Measurements from ENCODE around the gene TCF7L2. TPM values are rescaled to one million over a fixed set of nuclear protein-coding genes. Genes with fewer than 3 reads are reported as not detected.

TCF7L2 gene
- total RNA-seq, 2 donors from 2014 or later, result 3.2 to 6.1 TPM

- ATAC-seq (replicated peaks in 1 of 2) (no peak), DNase-seq (no peak)
- no peak overlapping the region for H3K27ac Mint-ChIP-seq
- H3K4me3 Mint-ChIP-seq, result no peak overlapping the region
- no peaks in the 10 kb centered on the region for H3K27me3 Mint-ChIP-seq (ENCODE audit: low read depth)
- H3K36me3 Mint-ChIP-seq (ENCODE audit: insufficient read depth in 2 of 2), result no peaks in the 10 kb centered on the region
- H3K9me3 Mint-ChIP-seq, result peaks cover 0 to 2% of the 10 kb centered on the region in 2 donors
- no peaks in the 10 kb centered on the region for H3K4me1 Mint-ChIP-seq (ENCODE audit: low read depth)
Observed at GRCh38 chr10:113088194-113088593, 138.1 kb downstream of the TCF7L2 start.

GRCh38 chr10:113089551-113089950 is 139.5 kb downstream of the TCF7L2 start:
- H3K36me3 Mint-ChIP-seq (ENCODE audit: insufficient read depth in 2 of 2), result no peaks in the 10 kb centered on the region
- peaks cover 12% of the 10 kb centered on the region for H3K4me1 Mint-ChIP-seq (ENCODE audit: low read depth)
- no peak overlapping the region for H3K27ac Mint-ChIP-seq
- DNase-seq (no peak), ATAC-seq (replicated peaks in 1 of 2) (no peak)
- no peak overlapping the region for H3K4me3 Mint-ChIP-seq
- no peaks in the 10 kb centered on the region for H3K27me3 Mint-ChIP-seq (ENCODE audit: low read depth)
- peaks cover 0 to 2% of the 10 kb centered on the region in 2 donors for H3K9me3 Mint-ChIP-seq

GRCh38 chr10:113091920-113092319 is 141.9 kb downstream of the TCF7L2 start:
- Mint-ChIP-seq H3K27ac (no peak overlapping the region), H3K9me3 (peaks cover 0 to 2% of the 10 kb centered on the region in 2 donors), H3K36me3 (ENCODE audit: insufficient read depth in 2 of 2) (no peaks in the 10 kb centered on the region), H3K27me3 (ENCODE audit: low read depth) (no peaks in the 10 kb centered on the region), H3K4me3 (no peak overlapping the region), H3K4me1 (ENCODE audit: low read depth) (peaks cover 15% of the 10 kb centered on the region)
- ATAC-seq (replicated peaks in 1 of 2) (no peak), DNase-seq (no peak)

GRCh38 chr10:113093188-113094113 is 143.4 kb downstream of the TCF7L2 start:
- DNase-seq (no peak), ATAC-seq (replicated peaks in 1 of 2) (peak in 1 of 2 donors; percentile 51)
- H3K27ac Mint-ChIP-seq, result peak overlapping the region; percentile 19
- no peaks in the 10 kb centered on the region for H3K27me3 Mint-ChIP-seq (ENCODE audit: low read depth)
- peaks cover 0 to under 1% of the 10 kb centered on the region in 2 donors for H3K9me3 Mint-ChIP-seq
- no peaks in the 10 kb centered on the region for H3K36me3 Mint-ChIP-seq (ENCODE audit: insufficient read depth in 2 of 2)
- H3K4me1 Mint-ChIP-seq (ENCODE audit: low read depth), result peaks cover 15% of the 10 kb centered on the region
- H3K4me3 Mint-ChIP-seq, result peak overlapping the region in 1 of 2 donors; percentile 52

GRCh38 chr10:113094114-113094486 is 144.1 kb downstream of the TCF7L2 start:
- peak; percentile 32 to 54 for ATAC-seq (replicated peaks in 1 of 2)
- no peak overlapping the region for H3K27ac Mint-ChIP-seq
- H3K4me1 Mint-ChIP-seq (ENCODE audit: low read depth), result peaks cover 15% of the 10 kb centered on the region
- no peaks in the 10 kb centered on the region for H3K9me3 Mint-ChIP-seq
- peak overlapping the region in 1 of 2 donors; percentile 52 for H3K4me3 Mint-ChIP-seq
- no peaks in the 10 kb centered on the region for H3K27me3 Mint-ChIP-seq (ENCODE audit: low read depth)
- H3K36me3 Mint-ChIP-seq (ENCODE audit: insufficient read depth in 2 of 2), result no peaks in the 10 kb centered on the region
- no peak for DNase-seq

- Mint-ChIP-seq H3K27ac (no peak overlapping the region), H3K36me3 (ENCODE audit: insufficient read depth in 2 of 2) (no peaks in the 10 kb centered on the region), H3K9me3 (no peaks in the 10 kb centered on the region), H3K27me3 (ENCODE audit: low read depth) (no peaks in the 10 kb centered on the region), H3K4me1 (ENCODE audit: low read depth) (peaks cover 15% of the 10 kb centered on the region), H3K4me3 (no peak overlapping the region)
- no peak for ATAC-seq (replicated peaks in 1 of 2)
- DNase-seq, result no peak
Observed at GRCh38 chr10:113095419-113096127, 145.5 kb downstream of the TCF7L2 start.

- Mint-ChIP-seq H3K4me1 (ENCODE audit: low read depth) (peaks cover 15% of the 10 kb centered on the region), H3K4me3 (no peak overlapping the region), H3K27me3 (ENCODE audit: low read depth) (no peaks in the 10 kb centered on the region), H3K27ac (no peak overlapping the region), H3K36me3 (ENCODE audit: insufficient read depth in 2 of 2) (no peaks in the 10 kb centered on the region), H3K9me3 (no peaks in the 10 kb centered on the region)
- DNase-seq (no peak), ATAC-seq (replicated peaks in 1 of 2) (no peak)
Observed at GRCh38 chr10:113096128-113096996, 146.3 kb downstream of the TCF7L2 start.

GRCh38 chr10:113097036-113097435 is 147.0 kb downstream of the TCF7L2 start:
- H3K4me3 Mint-ChIP-seq, result no peak overlapping the region
- no peak for DNase-seq
- H3K36me3 Mint-ChIP-seq (ENCODE audit: insufficient read depth in 2 of 2), result no peaks in the 10 kb centered on the region

GRCh38 chr10:113099431-113100183 is 149.6 kb downstream of the TCF7L2 start:
- no peak for DNase-seq
- Mint-ChIP-seq H3K27ac (no peak overlapping the region), H3K4me3 (no peak overlapping the region), H3K36me3 (ENCODE audit: insufficient read depth in 2 of 2) (no peaks in the 10 kb centered on the region), H3K27me3 (ENCODE audit: low read depth) (no peaks in the 10 kb centered on the region), H3K9me3 (no peaks in the 10 kb centered on the region), H3K4me1 (ENCODE audit: low read depth) (peaks cover 2% of the 10 kb centered on the region)
- no peak for ATAC-seq (replicated peaks in 1 of 2)

More at GRCh38 chr10:113097036-113097435, 147.0 kb downstream of the TCF7L2 start:
- ATAC-seq (replicated peaks in 1 of 2), result no peak
- H3K27ac Mint-ChIP-seq, result no peak overlapping the region
- no peaks in the 10 kb centered on the region for H3K9me3 Mint-ChIP-seq
- H3K27me3 Mint-ChIP-seq (ENCODE audit: low read depth), result no peaks in the 10 kb centered on the region
- H3K4me1 Mint-ChIP-seq (ENCODE audit: low read depth), result peaks cover 15% of the 10 kb centered on the region

- DNase-seq, result no peak
- no peak overlapping the region for H3K27ac Mint-ChIP-seq
- no peak for ATAC-seq (replicated peaks in 1 of 2)
- no peaks in the 10 kb centered on the region for H3K4me1 Mint-ChIP-seq (ENCODE audit: low read depth)
- no peak overlapping the region for H3K4me3 Mint-ChIP-seq
- H3K36me3 Mint-ChIP-seq (ENCODE audit: insufficient read depth in 2 of 2), result no peaks in the 10 kb centered on the region
- H3K27me3 Mint-ChIP-seq (ENCODE audit: low read depth), result peaks cover under 1% of the 10 kb centered on the region
- no peaks in the 10 kb centered on the region for H3K9me3 Mint-ChIP-seq
Observed at GRCh38 chr10:113100281-113100680, 150.2 kb downstream of the TCF7L2 start.

GRCh38 chr10:113103131-113103840 is 153.2 kb downstream of the TCF7L2 start:
- no peak for ATAC-seq (replicated peaks in 1 of 2)
- H3K36me3 Mint-ChIP-seq (ENCODE audit: insufficient read depth in 2 of 2), result no peaks in the 10 kb centered on the region
- H3K4me3 Mint-ChIP-seq, result no peak overlapping the region
- H3K27me3 Mint-ChIP-seq (ENCODE audit: low read depth), result peaks cover 6% of the 10 kb centered on the region
- H3K9me3 Mint-ChIP-seq, result no peaks in the 10 kb centered on the region
- no peak overlapping the region for H3K27ac Mint-ChIP-seq
- H3K4me1 Mint-ChIP-seq (ENCODE audit: low read depth), result no peaks in the 10 kb centered on the region
- no peak for DNase-seq

GRCh38 chr10:113104047-113104446 is 154.0 kb downstream of the TCF7L2 start:
- ATAC-seq (replicated peaks in 1 of 2) (no peak), DNase-seq (no peak)
- Mint-ChIP-seq H3K27ac (no peak overlapping the region), H3K4me3 (no peak overlapping the region), H3K4me1 (ENCODE audit: low read depth) (no peaks in the 10 kb centered on the region), H3K9me3 (no peaks in the 10 kb centered on the region), H3K27me3 (ENCODE audit: low read depth) (peaks cover 6% of the 10 kb centered on the region), H3K36me3 (ENCODE audit: insufficient read depth in 2 of 2) (no peaks in the 10 kb centered on the region)
